GM20431 (cell line): ENCODE results near the gene GRID2.
"Not testable (repeated sequence)": the region's sequence is repeated elsewhere in the genome, so short reads cannot be mapped to it uniquely, and the experiment has no call there.

ENCODE experiments used
- in situ Hi-C: fragments of 300-500 bp; cut with MseI, MboI; formaldehyde crosslinking; loops from one replicate; pipeline ENCODE4 v1.15.0; 2020; ENCODE audit warnings: low sequenced_read_pairs; ENCODE audit not compliant: unreplicated experiment

The GRID2 gene

GRCh38 chr4:92303621-92304027, at the start of gene GRID2:
Gene GRID2 (plus strand): TSS chr4:92303966.
- in situ Hi-C loops, result no loop called here

GRCh38 chr4:92253986-92254671, 49.6 kb upstream of the GRID2 start:
- in situ Hi-C loops, result no loop called here

GRCh38 chr4:92254767-92255442, 48.9 kb upstream of the GRID2 start:
- in situ Hi-C loops, result no loop called here

GRCh38 chr4:92255920-92256244, 47.9 kb upstream of the GRID2 start:
- in situ Hi-C loops, result no loop called here

- in situ Hi-C loops, result no loop called here
Observed at GRCh38 chr4:92257931-92258857, 45.6 kb upstream of the GRID2 start.

- in situ Hi-C loops, result no loop called here
Observed at GRCh38 chr4:92261256-92261655, 42.5 kb upstream of the GRID2 start.

- in situ Hi-C loops, result no loop called here
Observed at GRCh38 chr4:92262371-92262770, 41.4 kb upstream of the GRID2 start.

GRCh38 chr4:92263010-92263409, 40.8 kb upstream of the GRID2 start:
- in situ Hi-C loops, result no loop called here

- in situ Hi-C loops, result no loop called here
Observed at GRCh38 chr4:92263575-92263974, 40.2 kb upstream of the GRID2 start.

- in situ Hi-C loops, result no loop called here
Observed at GRCh38 chr4:92264163-92264562, 39.6 kb upstream of the GRID2 start.

GRCh38 chr4:92265021-92265420, 38.7 kb upstream of the GRID2 start:
- in situ Hi-C loops, result no loop called here

- in situ Hi-C loops, result no loop called here
Observed at GRCh38 chr4:92265798-92266197, 38.0 kb upstream of the GRID2 start.

- in situ Hi-C loops, result no loop called here
Observed at GRCh38 chr4:92266521-92266920, 37.2 kb upstream of the GRID2 start.

- in situ Hi-C loops, result no loop called here
Observed at GRCh38 chr4:92268642-92269041, 35.1 kb upstream of the GRID2 start.

- in situ Hi-C loops, result no loop called here
Observed at GRCh38 chr4:92270908-92271307, 32.9 kb upstream of the GRID2 start.

- in situ Hi-C loops, result not testable (repeated sequence)
Observed at GRCh38 chr4:92271551-92271950, 32.2 kb upstream of the GRID2 start.

GRCh38 chr4:92277057-92277881, 26.5 kb upstream of the GRID2 start:
- in situ Hi-C loops, result not testable (repeated sequence)

GRCh38 chr4:92279296-92279695, 24.5 kb upstream of the GRID2 start:
- in situ Hi-C loops, result no loop called here

GRCh38 chr4:92299152-92299551, 4.6 kb upstream of the GRID2 start:
- in situ Hi-C loops, result no loop called here

- in situ Hi-C loops, result no loop called here
Observed at GRCh38 chr4:92304121-92304520, 355 bp downstream of the GRID2 start.
